Measurements from ENCODE around the gene DOCK10. TPM values are rescaled to one million over a fixed set of nuclear protein-coding genes. Genes with fewer than 3 reads are reported as not detected.

DOCK10 gene
- total RNA-seq, 1 experiment from 2014 or later: 0.96 TPM

DNA sequence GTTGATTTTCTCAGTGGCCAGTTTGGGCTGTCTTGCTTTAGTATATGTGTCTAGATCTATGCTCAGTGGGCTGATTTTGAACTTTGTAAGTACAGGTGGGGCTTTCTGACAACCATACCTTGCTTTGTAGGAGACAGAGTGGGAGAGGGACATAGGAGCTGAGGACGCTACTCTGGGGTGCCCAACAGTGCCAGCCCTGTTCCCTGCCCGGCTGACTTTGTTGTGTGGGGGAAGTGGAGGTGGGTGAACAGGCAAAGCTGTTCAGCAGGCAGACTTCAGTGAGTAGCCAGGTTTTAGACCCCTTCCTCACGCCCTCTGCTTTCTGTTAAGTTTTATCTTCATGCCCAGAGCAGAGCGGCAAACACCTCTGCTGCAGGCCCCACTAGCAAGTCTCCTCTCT, 44.2 kb upstream of the DOCK10 start:
- H3K4me3 Mint-ChIP-seq (ENCODE audit: unreplicated experiment): no peak overlapping the region
- CTCF ChIA-PET: no interaction called here
- DNase-seq (ENCODE audit: unreplicated experiment): no peak
- no peaks in the 10 kb centered on the region for H3K9me3 Mint-ChIP-seq (ENCODE audit: unreplicated experiment)
- H3K27ac Mint-ChIP-seq (ENCODE audit: low read depth, unreplicated experiment): no peak overlapping the region
- intact Hi-C loops (cut with micrococcal nuclease): no loop called here
- BruUV-seq (replicated peaks): no TSS peak
- TF ChIP-seq, protein P1, sequence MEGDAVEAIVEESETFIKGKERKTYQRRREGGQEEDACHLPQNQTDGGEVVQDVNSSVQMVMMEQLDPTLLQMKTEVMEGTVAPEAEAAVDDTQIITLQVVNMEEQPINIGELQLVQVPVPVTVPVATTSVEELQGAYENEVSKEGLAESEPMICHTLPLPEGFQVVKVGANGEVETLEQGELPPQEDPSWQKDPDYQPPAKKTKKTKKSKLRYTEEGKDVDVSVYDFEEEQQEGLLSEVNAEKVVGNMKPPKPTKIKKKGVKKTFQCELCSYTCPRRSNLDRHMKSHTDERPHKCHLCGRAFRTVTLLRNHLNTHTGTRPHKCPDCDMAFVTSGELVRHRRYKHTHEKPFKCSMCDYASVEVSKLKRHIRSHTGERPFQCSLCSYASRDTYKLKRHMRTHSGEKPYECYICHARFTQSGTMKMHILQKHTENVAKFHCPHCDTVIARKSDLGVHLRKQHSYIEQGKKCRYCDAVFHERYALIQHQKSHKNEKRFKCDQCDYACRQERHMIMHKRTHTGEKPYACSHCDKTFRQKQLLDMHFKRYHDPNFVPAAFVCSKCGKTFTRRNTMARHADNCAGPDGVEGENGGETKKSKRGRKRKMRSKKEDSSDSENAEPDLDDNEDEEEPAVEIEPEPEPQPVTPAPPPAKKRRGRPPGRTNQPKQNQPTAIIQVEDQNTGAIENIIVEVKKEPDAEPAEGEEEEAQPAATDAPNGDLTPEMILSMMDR (IDR thresholded peaks at IDR 0.05; ENCODE audit: unreplicated experiment): no peak
- POLR2A ChIA-PET: no interaction called here
- H3K27me3 Mint-ChIP-seq (ENCODE audit: insufficient read depth, unreplicated experiment): no peaks in the 10 kb centered on the region
- H3K36me3 Mint-ChIP-seq (ENCODE audit: insufficient read depth, unreplicated experiment): no peaks in the 10 kb centered on the region
- H3K4me1 Mint-ChIP-seq (ENCODE audit: insufficient read depth, unreplicated experiment): no peaks in the 10 kb centered on the region

DNA sequence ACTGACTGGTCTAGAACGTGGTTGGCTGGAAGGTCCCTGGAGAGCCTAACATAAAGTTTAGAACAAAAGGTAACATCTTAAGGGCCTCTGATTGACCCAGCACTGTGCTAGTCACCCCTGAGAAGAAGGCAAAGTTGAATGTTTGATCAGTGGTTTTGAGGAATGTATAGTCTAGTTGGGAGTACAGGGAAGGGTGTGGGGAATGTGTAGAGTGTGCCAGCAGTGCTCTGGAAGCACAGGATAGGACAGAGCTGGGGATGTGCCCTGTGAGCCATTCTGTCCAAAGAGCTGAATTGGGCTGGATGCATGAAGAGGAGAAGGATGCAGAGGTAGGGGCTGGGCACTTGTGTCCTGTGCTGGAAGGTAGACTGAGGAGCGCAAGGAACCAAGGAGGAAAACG, 41.0 kb upstream of the DOCK10 start:
- no peaks in the 10 kb centered on the region for H3K27me3 Mint-ChIP-seq (ENCODE audit: insufficient read depth, unreplicated experiment)
- intact Hi-C loops (cut with micrococcal nuclease): no loop called here
- ChIA-PET POLR2A (no interaction called here), CTCF (no interaction called here)
- no TSS peak for BruUV-seq (replicated peaks)
- H3K9me3 Mint-ChIP-seq (ENCODE audit: unreplicated experiment): no peaks in the 10 kb centered on the region
- no peak overlapping the region for H3K27ac Mint-ChIP-seq (ENCODE audit: low read depth, unreplicated experiment)
- no peak overlapping the region for H3K4me3 Mint-ChIP-seq (ENCODE audit: unreplicated experiment)
- H3K36me3 Mint-ChIP-seq (ENCODE audit: insufficient read depth, unreplicated experiment): no peaks in the 10 kb centered on the region
- no peaks in the 10 kb centered on the region for H3K4me1 Mint-ChIP-seq (ENCODE audit: insufficient read depth, unreplicated experiment)
- TF ChIP-seq, protein P1 (IDR thresholded peaks at IDR 0.05; ENCODE audit: unreplicated experiment): no peak
- no peak for DNase-seq (ENCODE audit: unreplicated experiment)

DNA sequence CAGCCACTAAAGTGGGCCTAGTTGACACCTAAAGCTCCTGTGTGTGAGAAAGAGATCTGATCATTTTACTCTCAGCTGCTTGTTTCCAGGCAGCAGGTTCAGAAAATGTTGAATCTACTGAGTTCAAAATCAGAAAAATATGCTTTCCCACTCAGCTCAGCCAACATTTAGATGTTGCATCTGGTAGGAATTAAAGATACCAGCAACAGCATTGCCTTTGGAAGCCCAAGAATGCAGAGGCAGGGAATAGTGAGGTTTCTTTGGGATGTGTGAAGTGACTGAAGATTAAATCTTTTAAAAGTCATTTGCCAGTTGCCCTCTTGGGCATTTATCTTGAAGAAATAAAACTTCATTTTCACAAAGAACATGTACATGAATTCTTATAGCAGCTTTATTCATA, 33.9 kb upstream of the DOCK10 start:
- Mint-ChIP-seq H3K27me3 (ENCODE audit: insufficient read depth, unreplicated experiment) (peaks cover 12% of the 10 kb centered on the region), H3K4me3 (ENCODE audit: unreplicated experiment) (no peak overlapping the region), H3K27ac (ENCODE audit: low read depth, unreplicated experiment) (no peak overlapping the region), H3K36me3 (ENCODE audit: insufficient read depth, unreplicated experiment) (no peaks in the 10 kb centered on the region), H3K9me3 (ENCODE audit: unreplicated experiment) (no peaks in the 10 kb centered on the region), H3K4me1 (ENCODE audit: insufficient read depth, unreplicated experiment) (no peaks in the 10 kb centered on the region)
- CTCF ChIA-PET: no interaction called here
- TF ChIP-seq, protein P1 (IDR thresholded peaks at IDR 0.05; ENCODE audit: unreplicated experiment): no peak
- no TSS peak for BruUV-seq (replicated peaks)
- POLR2A ChIA-PET: interaction anchor here (0.7 kb wide), 1 partner anchor 64 kb away, joined by 3 read pairs; no protein-coding TSS in a partner anchor
- intact Hi-C loops (cut with micrococcal nuclease): no loop called here
- DNase-seq (ENCODE audit: unreplicated experiment): no peak

DNA sequence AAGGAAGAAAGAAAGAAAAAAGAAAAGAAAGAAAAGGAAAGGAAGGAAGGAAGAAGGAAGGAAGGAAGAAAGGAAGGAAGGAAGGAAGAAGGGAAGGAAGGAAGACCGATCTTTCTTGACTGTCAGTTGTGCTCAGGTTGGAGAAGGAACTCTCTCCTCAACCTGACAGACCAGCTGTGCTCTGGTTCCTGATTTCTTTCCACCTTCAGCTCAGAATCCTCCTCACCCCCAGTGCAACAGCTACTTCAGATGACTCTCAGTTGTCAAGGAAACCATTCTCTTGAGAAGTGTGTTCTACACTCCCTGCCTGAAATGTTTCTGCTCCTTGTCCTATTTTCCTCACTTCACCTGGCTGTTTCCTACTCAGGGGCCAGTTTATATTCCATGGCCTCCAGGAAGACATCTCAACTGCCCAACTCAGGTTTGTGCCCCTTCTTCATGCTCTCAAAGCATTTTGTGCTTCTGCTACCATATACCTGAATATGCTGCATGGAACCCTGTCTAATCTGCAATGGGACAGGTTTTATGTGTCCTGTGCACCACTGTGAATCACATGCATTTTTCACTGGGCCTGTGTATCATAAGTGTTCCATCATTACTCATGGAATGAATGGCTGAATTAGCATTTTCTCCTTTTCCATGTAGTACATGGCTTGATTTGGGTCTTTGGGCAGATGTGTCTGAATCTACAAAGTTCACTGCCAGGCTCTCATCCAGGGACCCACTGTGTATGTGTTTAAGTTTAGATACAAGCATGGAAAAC, 32.8 kb upstream of the DOCK10 start:
- ChIA-PET CTCF (no interaction called here), POLR2A (interaction anchor here (0.7 kb wide), 1 partner anchor 63 kb away, joined by 3 read pairs; no protein-coding TSS in a partner anchor)
- Mint-ChIP-seq H3K4me3 (ENCODE audit: unreplicated experiment) (no peak overlapping the region), H3K36me3 (ENCODE audit: insufficient read depth, unreplicated experiment) (no peaks in the 10 kb centered on the region), H3K27ac (ENCODE audit: low read depth, unreplicated experiment) (no peak overlapping the region), H3K9me3 (ENCODE audit: unreplicated experiment) (no peaks in the 10 kb centered on the region), H3K4me1 (ENCODE audit: insufficient read depth, unreplicated experiment) (peaks cover 5% of the 10 kb centered on the region), H3K27me3 (ENCODE audit: insufficient read depth, unreplicated experiment) (peaks cover 12% of the 10 kb centered on the region)
- no peak for DNase-seq (ENCODE audit: unreplicated experiment)
- BruUV-seq (replicated peaks): no TSS peak
- intact Hi-C loops (cut with micrococcal nuclease): no loop called here
- TF ChIP-seq, protein P1 (IDR thresholded peaks at IDR 0.05; ENCODE audit: unreplicated experiment): no peak

Measured in MCF 10A (cell line).